Gastroesophageal sphincter (tissue), 4 donors: Measurements from ENCODE around the gene NKAIN2. TPM values are rescaled to one million over a fixed set of nuclear protein-coding genes. Genes with fewer than 3 reads are reported as not detected.
"Not testable (repeated sequence)": the region's sequence is repeated elsewhere in the genome, so short reads cannot be mapped to it uniquely, and the experiment has no call there.

ENCODE experiments used
- ATAC-seq: fragments of 150-250 bp; one replicate; pipeline ENCODE4 v1.9.1; 2016; ENCODE audit warnings: mild to moderate bottlenecking, moderate library complexity
- H3K27ac ChIP-seq, 4 donors: fragments of 200-600 bp; sonication (generic) in 3 of 4; 1 replicate in 3 of 4; 2 replicates in 1 of 4; pipeline ENCODE4 v1.5.1; 2016 to 2019
- H3K27me3 ChIP-seq: fragments of 200-600 bp; sonication (generic); one replicate; pipeline ENCODE4 v1.5.1; 2019
- H3K36me3 ChIP-seq, 2 donors: fragments of 200-600 bp; sonication (generic); one replicate each; pipeline ENCODE4 v1.5.1; 2019; ENCODE audit warnings: control low read depth in 1 of 2
- H3K4me1 ChIP-seq, 3 donors: fragments of 200-600 bp; sonication (generic); 1 replicate in 2 of 3; 2 replicates in 1 of 3; pipeline ENCODE4 v1.5.1; 2016 to 2019; ENCODE audit warnings: control low read depth in 2 of 3
- H3K4me3 ChIP-seq, 2 donors: fragments of 200-600 bp; sonication (generic); one replicate each; pipeline ENCODE4 v1.5.1; 2019; ENCODE audit warnings: mild to moderate bottlenecking in 1 of 2, moderate library complexity in 1 of 2
- H3K9me3 ChIP-seq, 3 donors: fragments of 200-600 bp; sonication (generic); one replicate each; pipeline ENCODE4 v1.5.1; 2017 to 2019; ENCODE audit warnings: control low read depth in 2 of 3
- EP300 ChIP-seq: sonication (generic); formaldehyde crosslinking; IDR thresholded peaks from one replicate; pipeline ENCODE4 v1.6.1; 2017; ENCODE audit warnings: antibody characterized with exemption, mild to moderate bottlenecking
- POLR2A ChIP-seq, 2 donors: fragments of 450-650 bp; IDR thresholded peaks; one replicate each; pipeline ENCODE4 v1.6.1; 2017; ENCODE audit warnings: antibody characterized with exemption in 2 of 2, mild to moderate bottlenecking in 2 of 2, moderate library complexity in 1 of 2
- POLR2AphosphoS5 ChIP-seq: sonication (generic); formaldehyde crosslinking; IDR thresholded peaks from one replicate; pipeline ENCODE4 v1.6.1; 2017; ENCODE audit warnings: antibody characterized with exemption
- WGBS, 2 donors: methylation state at CpG; one replicate each; pipeline ENCODE4 v1.1.5; 2018; ENCODE audit warnings: low coverage in 1 of 2; 5-methylcytosine and 5-hydroxymethylcytosine counted together
- total RNA-seq, 4 donors: library from RNA; depleted of rRNA; stranded (reverse); fragments of >200 nt; gene quantifications; one replicate each; pipeline ENCODE4 v1.1.0, GENCODE V29; 2016
- TF ChIP-seq, protein P1 (sequence below), 4 experiments: fragments of 200-600 bp in 2 of 4; fragments of 450-650 bp in 2 of 4; sonication (generic) in 1 of 4; IDR thresholded peaks; one replicate each; pipeline ENCODE4 v1.5.1; 2017 to 2019; ENCODE audit warnings: antibody characterized with exemption in 4 of 4, mild to moderate bottlenecking in 2 of 4, moderate library complexity in 2 of 4

The NKAIN2 gene
- total RNA-seq, 4 donors from 2014 or later, result 0.23 to 3.2 TPM; not detected in 2

DNA sequence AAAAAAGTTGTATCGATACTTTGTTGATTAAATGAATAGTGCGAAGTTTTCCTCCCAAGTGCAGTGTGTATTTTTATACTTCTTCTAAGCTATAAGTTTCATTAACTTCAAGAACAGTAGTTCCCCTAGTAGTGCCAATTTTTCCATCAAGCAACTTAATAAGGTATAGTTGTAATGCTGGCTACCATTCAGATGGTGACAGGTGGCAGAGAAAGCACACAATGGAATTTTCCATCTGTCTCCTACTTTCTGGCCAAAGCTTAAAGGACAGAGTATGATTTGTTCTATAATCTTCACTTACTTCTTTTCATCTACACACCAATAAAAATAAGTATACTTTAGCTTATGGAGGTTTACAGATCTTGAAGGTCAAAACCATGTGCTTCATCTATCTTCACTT lies 431.1 kb downstream of the NKAIN2 start:
- no peaks in the 10 kb centered on the region for H3K36me3 ChIP-seq
- H3K4me3 ChIP-seq, result no peak overlapping the region
- no peak overlapping the region for H3K27ac ChIP-seq
- TF ChIP-seq, protein P1, sequence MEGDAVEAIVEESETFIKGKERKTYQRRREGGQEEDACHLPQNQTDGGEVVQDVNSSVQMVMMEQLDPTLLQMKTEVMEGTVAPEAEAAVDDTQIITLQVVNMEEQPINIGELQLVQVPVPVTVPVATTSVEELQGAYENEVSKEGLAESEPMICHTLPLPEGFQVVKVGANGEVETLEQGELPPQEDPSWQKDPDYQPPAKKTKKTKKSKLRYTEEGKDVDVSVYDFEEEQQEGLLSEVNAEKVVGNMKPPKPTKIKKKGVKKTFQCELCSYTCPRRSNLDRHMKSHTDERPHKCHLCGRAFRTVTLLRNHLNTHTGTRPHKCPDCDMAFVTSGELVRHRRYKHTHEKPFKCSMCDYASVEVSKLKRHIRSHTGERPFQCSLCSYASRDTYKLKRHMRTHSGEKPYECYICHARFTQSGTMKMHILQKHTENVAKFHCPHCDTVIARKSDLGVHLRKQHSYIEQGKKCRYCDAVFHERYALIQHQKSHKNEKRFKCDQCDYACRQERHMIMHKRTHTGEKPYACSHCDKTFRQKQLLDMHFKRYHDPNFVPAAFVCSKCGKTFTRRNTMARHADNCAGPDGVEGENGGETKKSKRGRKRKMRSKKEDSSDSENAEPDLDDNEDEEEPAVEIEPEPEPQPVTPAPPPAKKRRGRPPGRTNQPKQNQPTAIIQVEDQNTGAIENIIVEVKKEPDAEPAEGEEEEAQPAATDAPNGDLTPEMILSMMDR (IDR thresholded peaks at IDR 0.05), result no peak
- TF ChIP-seq EP300 (no peak), POLR2AphosphoS5 (no peak), POLR2A (IDR thresholded peaks at IDR 0.05) (no peak)
- no peak for ATAC-seq
- peaks cover 0 to 10% (median 0%) of the 10 kb centered on the region in 3 donors for H3K9me3 ChIP-seq
- WGBS, 2 donors, result 93 to 100% methylated on average over 2 of the region's 2 CpGs
- H3K27me3 ChIP-seq, result no peaks in the 10 kb centered on the region
- H3K4me1 ChIP-seq, result no peaks in the 10 kb centered on the region

DNA sequence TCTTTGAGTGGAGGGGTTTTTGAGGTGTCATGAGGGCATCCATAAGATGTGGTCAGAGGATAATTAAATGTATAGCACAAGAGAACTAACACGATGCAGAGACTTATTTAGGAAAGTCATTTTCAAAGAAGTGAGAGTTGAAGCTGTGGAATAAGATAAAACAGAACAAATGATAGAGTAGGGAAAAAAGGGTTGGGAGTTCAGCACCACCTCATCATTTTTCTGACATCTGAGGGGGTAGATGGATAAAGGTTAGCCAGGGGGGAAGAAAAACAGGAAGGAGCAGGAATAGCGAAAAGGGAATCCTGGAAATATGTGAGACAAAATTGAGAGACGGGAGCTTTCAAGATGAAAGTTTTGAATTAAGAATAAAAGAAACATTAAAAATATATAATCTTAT lies 434.2 kb downstream of the NKAIN2 start:
- Histone ChIP-seq H3K27me3 (no peaks in the 10 kb centered on the region), H3K27ac (no peak overlapping the region), H3K36me3 (no peaks in the 10 kb centered on the region), H3K9me3 (no peaks in the 10 kb centered on the region), H3K4me3 (no peak overlapping the region), H3K4me1 (no peaks in the 10 kb centered on the region)
- ATAC-seq, result no peak
- 65 to 71% methylated on average over 3 of the region's 3 CpGs for WGBS, 2 donors
- TF ChIP-seq POLR2A (IDR thresholded peaks at IDR 0.05), result no peak
- TF ChIP-seq POLR2AphosphoS5, result no peak
- TF ChIP-seq, protein P1 (IDR thresholded peaks at IDR 0.05), result no peak
- TF ChIP-seq EP300, result no peak

GRCh38 chr6:124238408-124238807 lies 434.7 kb downstream of the NKAIN2 start:
- not testable (repeated sequence) for H3K27me3 ChIP-seq, ATAC-seq, H3K4me3 ChIP-seq, H3K36me3 ChIP-seq, H3K4me1 ChIP-seq, H3K27ac ChIP-seq, H3K9me3 ChIP-seq
- 56 to 94% methylated on average over 2 of the region's 2 CpGs for WGBS, 2 donors

DNA sequence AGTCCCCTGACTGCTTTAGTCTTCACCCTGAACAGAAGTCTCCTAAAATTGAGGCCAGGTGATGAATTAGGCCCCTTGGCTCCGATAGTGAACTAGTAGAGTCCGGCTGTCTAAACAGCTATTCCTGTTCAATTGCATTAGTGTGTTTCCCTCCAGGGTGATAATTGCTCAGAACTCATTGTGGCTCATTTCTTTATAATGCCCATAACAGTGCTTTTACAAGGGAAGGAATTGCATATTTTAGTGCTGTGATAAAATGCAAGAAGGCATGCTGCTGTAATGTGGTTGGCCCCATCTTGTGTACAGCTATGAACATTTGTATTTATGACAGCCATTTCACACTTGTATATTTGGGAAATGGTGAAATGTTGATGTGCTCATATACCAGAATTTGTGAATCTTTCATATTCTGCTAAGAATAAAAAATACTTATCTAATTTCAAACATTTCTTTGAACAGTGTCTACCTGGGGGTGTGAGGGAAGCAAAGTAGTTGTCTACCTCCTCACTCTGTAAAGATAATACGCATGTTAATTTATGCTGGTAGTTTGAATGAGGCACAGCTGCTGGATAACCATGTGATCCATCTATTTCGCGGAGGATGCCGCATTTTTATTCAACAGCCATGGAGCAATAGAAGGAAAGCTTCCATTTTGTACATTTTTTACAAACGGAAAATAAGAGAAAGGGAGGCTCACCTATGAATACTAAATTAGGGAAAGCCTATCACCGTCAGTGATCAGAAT lies 451.4 kb downstream of the NKAIN2 start:
- TF ChIP-seq POLR2AphosphoS5 (no peak), POLR2A (IDR thresholded peaks at IDR 0.05) (no peak), EP300 (no peak)
- TF ChIP-seq, protein P1 (IDR thresholded peaks at IDR 0.05), result no peak
- H3K27ac ChIP-seq, result no peak overlapping the region
- H3K4me3 ChIP-seq, result no peak overlapping the region
- no peaks in the 10 kb centered on the region for H3K9me3 ChIP-seq
- H3K36me3 ChIP-seq, result no peaks in the 10 kb centered on the region
- H3K27me3 ChIP-seq, result no peaks in the 10 kb centered on the region
- no peaks in the 10 kb centered on the region for H3K4me1 ChIP-seq
- WGBS, 2 donors, result 77 to 80% methylated on average over 8 of the region's 8 CpGs
- ATAC-seq, result no peak

DNA sequence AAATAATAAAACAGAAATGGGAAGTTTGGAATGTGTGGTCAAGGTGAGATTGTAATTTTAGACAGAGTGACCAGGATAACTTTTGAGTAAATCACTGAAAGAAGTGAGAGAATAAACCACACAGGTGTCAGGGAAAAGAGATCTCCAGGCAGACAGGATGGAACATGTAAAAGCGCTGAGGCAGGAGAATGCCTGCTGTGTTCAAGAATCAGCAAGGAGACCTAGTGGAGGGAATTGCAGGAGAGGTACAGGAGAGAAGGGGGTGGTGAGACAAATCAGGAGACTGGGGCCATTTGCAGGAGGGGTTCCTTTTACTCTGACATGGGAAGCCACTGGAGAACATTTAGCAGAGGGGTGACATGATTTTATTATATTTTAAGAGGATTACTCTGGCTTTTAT lies 456.7 kb downstream of the NKAIN2 start:
- no peak for TF ChIP-seq POLR2AphosphoS5
- no peak for TF ChIP-seq POLR2A (IDR thresholded peaks at IDR 0.05)
- TF ChIP-seq, protein P1 (IDR thresholded peaks at IDR 0.05), result no peak
- TF ChIP-seq EP300, result no peak
- 58% methylated on average over 1 of the region's 1 CpG; no CpG with 5 or more reads in 1 of the 2 donors for whole genome bisulfite sequencing, 2 donors
- ATAC-seq, result no peak
- no peaks in the 10 kb centered on the region for H3K27me3 ChIP-seq
- no peaks in the 10 kb centered on the region for H3K36me3 ChIP-seq
- no peak overlapping the region for H3K4me3 ChIP-seq
- no peak overlapping the region for H3K27ac ChIP-seq
- H3K9me3 ChIP-seq, result no peaks in the 10 kb centered on the region
- no peaks in the 10 kb centered on the region for H3K4me1 ChIP-seq
